ENCODE results near the gene LGALS14. TPM values are rescaled to one million over a fixed set of nuclear protein-coding genes. Genes with fewer than 3 reads are reported as not detected.

The LGALS14 gene
- total and polyA plus RNA-seq, 10 of the 15 experiments (the other 5 are each of a cell fraction or from before 2014, with no cell fraction given): 5.1 to 34.6 (median 7.3) TPM

GRCh38 chr19:39705578-39706188 is 1.4 kb downstream of the LGALS14 start (continued):
- no peak for TF ChIP-seq E2F8 (IDR thresholded peaks at IDR 0.05; ENCODE audit: low read depth, partially characterized antibody)
- TF ChIP-seq DPF2 (IDR thresholded peaks at IDR 0.05): no peak
- TF ChIP-seq BMI1 (IDR thresholded peaks at IDR 0.05; ENCODE audit: borderline replicate concordance): no peak
- no peak for TF ChIP-seq ZNF207 (IDR thresholded peaks at IDR 0.05; ENCODE audit: borderline replicate concordance)
- TF ChIP-seq PBX3 (IDR thresholded peaks at IDR 0.05; ENCODE audit: insufficient replicate concordance, low read depth, low read length): no peak
- TF ChIP-seq EP300 (IDR thresholded peaks at IDR 0.05; ENCODE audit: borderline replicate concordance in 1 of 2, control insufficient read depth in 1 of 2, low read depth in 2 of 2, low read length in 2 of 2): 0 out of 4 replicates have a peak, but pooled peaks of 1 of the 2 experiments have one; percentile 24
- TF ChIP-seq NR2C2 (IDR thresholded peaks at IDR 0.05; ENCODE audit: borderline replicate concordance, control insufficient read depth, insufficient read length, low read depth): no peak
- TF ChIP-seq ZNF687 (IDR thresholded peaks at IDR 0.05): peak; percentile 46
- TF ChIP-seq ZNF274 (IDR thresholded peaks at IDR 0.05; ENCODE audit: insufficient read depth, insufficient read length): no peak
- TF ChIP-seq REST (IDR thresholded peaks at IDR 0.05; ENCODE audit: low read depth, low read length): no peak
- no peak for TF ChIP-seq NR2F1 (conservative IDR thresholded peaks at IDR 0.05)
- TF ChIP-seq LARP7 (IDR thresholded peaks at IDR 0.05): no peak
- TF ChIP-seq ZBTB4 (CRISPR knock-in tag; IDR thresholded peaks at IDR 0.05): no peak
- no peak for TF ChIP-seq STAT3 (IDR thresholded peaks at IDR 0.05; ENCODE audit: low read depth, low read length)

Data from GM12878 (cell line).